Testis (tissue), 3 donors: ENCODE data around the gene FBXO46. TPM values are rescaled to one million over a fixed set of nuclear protein-coding genes. Genes with fewer than 3 reads are reported as not detected.

Experiments used
- DNase-seq: peaks from one replicate; pipeline ENCODE4 v3.0.0-alpha.2; 2019
- H3K27ac ChIP-seq, 2 donors: fragments of 200-600 bp; sonication (generic); one replicate each; pipeline ENCODE4 v1.5.1; 2019
- H3K27me3 ChIP-seq: fragments of 200-600 bp; sonication (generic); one replicate; pipeline ENCODE4 v1.5.1; 2019
- H3K36me3 ChIP-seq: fragments of 200-600 bp; sonication (generic); one replicate; pipeline ENCODE4 v1.5.1; 2017; ENCODE audit warnings: low read depth; ENCODE audit errors: missing control alignments
- H3K4me1 ChIP-seq: fragments of 200-600 bp; sonication (generic); one replicate; pipeline ENCODE4 v1.5.1; 2019
- H3K4me3 ChIP-seq, 2 donors: fragments of 200-600 bp; sonication (generic); one replicate each; pipeline ENCODE4 v1.5.1; 2017 to 2019
- H3K9me3 ChIP-seq: fragments of 200-600 bp; sonication (generic); one replicate; pipeline ENCODE4 v1.5.1; 2017
- POLR2A ChIP-seq: fragments of 450-650 bp; IDR thresholded peaks from one replicate; pipeline ENCODE4 v1.6.1; 2017; ENCODE audit warnings: antibody characterized with exemption, mild to moderate bottlenecking, moderate library complexity
- WGBS, 2 donors: methylation state at CpG; one replicate each; pipeline ENCODE4 v1.1.5; 2018; 5-methylcytosine and 5-hydroxymethylcytosine counted together
- intact Hi-C: fragments of 100-400 bp; cut with DNase I; formaldehyde crosslinking; loops from one replicate; pipeline ENCODE4 v1.15.1; 2023; ENCODE audit warnings: low total_unique reads
- polyA plus RNA-seq: library from polyadenylated mRNA; stranded (reverse); fragments of 350-450 nt; fragmentation: Illumina TruSeq; extraction: RNeasy Lipid Tissue Mini Kit (QIAGEN cat#74804); gene quantifications from one replicate; pipeline ENCODE4 v1.2.3, GENCODE V29; 2014; ENCODE audit warnings: low read depth, low replicate concordance; ENCODE audit not compliant: insufficient read depth
- total RNA-seq, 2 donors: library from RNA; depleted of rRNA; stranded (reverse); fragments of >200 nt; gene quantifications; one replicate each; pipeline ENCODE4 v1.2.3, GENCODE V29; 2016
- TF ChIP-seq, protein P1 (sequence below), 3 experiments: fragments of 450-650 bp in 2 of 3; fragments of 200-600 bp in 1 of 3; sonication (generic) in 1 of 3; IDR thresholded peaks; one replicate each; pipeline ENCODE4 v1.5.1; 2016 to 2019; ENCODE audit warnings: antibody characterized with exemption in 3 of 3, mild to moderate bottlenecking in 2 of 3, moderate library complexity in 1 of 3

The FBXO46 gene
- total and polyA plus RNA-seq, 3 donors from 2014 or later, result 20.1 to 24.2 (median 22.4) TPM

DNA sequence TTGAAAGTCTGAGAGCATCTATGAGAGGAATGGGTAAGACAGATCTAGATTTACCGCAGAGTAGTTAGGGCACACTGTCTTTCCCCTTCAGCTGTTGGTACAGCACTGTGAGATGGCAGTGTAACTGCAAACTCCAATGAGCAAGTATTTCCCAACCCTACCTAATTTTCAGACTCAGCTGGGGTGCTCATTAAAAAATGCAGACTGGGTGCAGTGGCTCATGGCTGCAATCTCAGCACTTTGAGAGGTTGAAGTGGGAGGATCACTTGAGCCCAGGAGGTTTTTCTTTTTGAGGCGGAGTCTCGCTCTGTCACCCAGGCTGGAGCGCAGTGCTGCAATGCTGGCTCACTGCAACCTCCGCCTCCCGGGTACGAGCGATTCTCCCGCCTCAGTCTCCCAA lies 25.6 kb downstream of the FBXO46 start:
- no peak overlapping the region for H3K27ac ChIP-seq
- H3K9me3 ChIP-seq, result no peaks in the 10 kb centered on the region
- H3K27me3 ChIP-seq, result no peaks in the 10 kb centered on the region
- intact Hi-C loops, result no loop called here
- DNase-seq, result no peak
- 88 to 89% methylated on average over 9 of the region's 9 CpGs for whole genome bisulfite sequencing, 2 donors
- no peaks in the 10 kb centered on the region for H3K36me3 ChIP-seq
- no peak overlapping the region for H3K4me3 ChIP-seq
- no peak for TF ChIP-seq POLR2A
- TF ChIP-seq, protein P1, sequence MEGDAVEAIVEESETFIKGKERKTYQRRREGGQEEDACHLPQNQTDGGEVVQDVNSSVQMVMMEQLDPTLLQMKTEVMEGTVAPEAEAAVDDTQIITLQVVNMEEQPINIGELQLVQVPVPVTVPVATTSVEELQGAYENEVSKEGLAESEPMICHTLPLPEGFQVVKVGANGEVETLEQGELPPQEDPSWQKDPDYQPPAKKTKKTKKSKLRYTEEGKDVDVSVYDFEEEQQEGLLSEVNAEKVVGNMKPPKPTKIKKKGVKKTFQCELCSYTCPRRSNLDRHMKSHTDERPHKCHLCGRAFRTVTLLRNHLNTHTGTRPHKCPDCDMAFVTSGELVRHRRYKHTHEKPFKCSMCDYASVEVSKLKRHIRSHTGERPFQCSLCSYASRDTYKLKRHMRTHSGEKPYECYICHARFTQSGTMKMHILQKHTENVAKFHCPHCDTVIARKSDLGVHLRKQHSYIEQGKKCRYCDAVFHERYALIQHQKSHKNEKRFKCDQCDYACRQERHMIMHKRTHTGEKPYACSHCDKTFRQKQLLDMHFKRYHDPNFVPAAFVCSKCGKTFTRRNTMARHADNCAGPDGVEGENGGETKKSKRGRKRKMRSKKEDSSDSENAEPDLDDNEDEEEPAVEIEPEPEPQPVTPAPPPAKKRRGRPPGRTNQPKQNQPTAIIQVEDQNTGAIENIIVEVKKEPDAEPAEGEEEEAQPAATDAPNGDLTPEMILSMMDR (IDR thresholded peaks at IDR 0.05), result no peak
- H3K4me1 ChIP-seq, result no peaks in the 10 kb centered on the region

GRCh38 chr19:45701676-45702075 lies 29.0 kb downstream of the FBXO46 start:
- H3K27ac ChIP-seq, result no peak overlapping the region
- H3K9me3 ChIP-seq, result no peaks in the 10 kb centered on the region
- intact Hi-C loops, result no loop called here
- H3K36me3 ChIP-seq, result no peaks in the 10 kb centered on the region
- no peaks in the 10 kb centered on the region for H3K4me1 ChIP-seq
- WGBS, 2 donors, result 83 to 87% methylated on average over 7 of the region's 7 CpGs
- TF ChIP-seq, protein P1 (IDR thresholded peaks at IDR 0.05), result no peak
- TF ChIP-seq POLR2A, result no peak
- H3K4me3 ChIP-seq, result no peak overlapping the region
- DNase-seq, result no peak
- no peaks in the 10 kb centered on the region for H3K27me3 ChIP-seq

DNA sequence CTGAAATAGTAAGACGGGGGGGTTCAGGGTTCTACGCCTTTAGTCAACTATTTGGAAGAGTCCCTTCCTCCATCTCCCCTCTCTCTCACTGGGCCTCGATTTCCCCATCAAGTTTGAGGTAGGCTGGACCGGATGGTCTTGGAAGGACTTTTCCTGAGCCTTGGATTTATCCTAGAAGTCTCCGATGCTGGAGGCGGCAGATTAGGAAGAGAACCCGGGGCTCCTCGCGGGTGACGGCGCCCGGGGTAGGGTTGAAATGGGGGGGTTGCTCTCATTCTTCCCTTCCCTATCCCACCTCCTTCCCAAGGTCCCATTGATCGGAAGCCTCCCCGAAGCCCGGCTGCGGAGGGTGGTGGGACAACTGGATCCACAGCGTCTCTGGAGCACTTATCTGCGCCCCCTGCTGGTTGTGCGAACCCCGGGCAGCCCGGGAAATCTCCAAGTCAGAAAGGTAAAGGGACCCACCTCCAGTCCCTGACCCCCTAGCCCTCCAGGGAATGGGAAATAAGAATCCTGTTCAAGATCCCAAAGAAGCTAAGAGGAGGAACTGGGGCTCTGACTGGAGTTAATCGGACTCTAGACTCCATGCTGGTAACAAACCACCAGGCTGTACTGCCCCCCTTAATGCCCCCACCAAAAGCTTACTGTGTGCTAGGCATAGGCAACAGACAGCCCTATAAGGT lies 37.4 kb downstream of the FBXO46 start:
- 1 to 2% methylated on average over 19 to 22 of the region's 22 CpGs for whole genome bisulfite sequencing, 2 donors
- H3K4me3 ChIP-seq, result peak overlapping the region; percentile 80 to 83
- peak; percentile 88 for DNase-seq
- intact Hi-C loops, result no loop called here
- no peaks in the 10 kb centered on the region for H3K36me3 ChIP-seq
- H3K4me1 ChIP-seq, result peaks cover 5% of the 10 kb centered on the region
- no peak for TF ChIP-seq POLR2A
- TF ChIP-seq, protein P1 (IDR thresholded peaks at IDR 0.05), result peak; percentile 65 to 78 (median 77)
- H3K27ac ChIP-seq, result peak overlapping the region; percentile 83 to 86
- H3K9me3 ChIP-seq, result no peaks in the 10 kb centered on the region
- H3K27me3 ChIP-seq, result no peaks in the 10 kb centered on the region

GRCh38 chr19:45692187-45693105 lies 38.2 kb downstream of the FBXO46 start, which contains the start of gene QPCTL:
Gene QPCTL (plus strand): TSS chr19:45692666. CDS start chr19:45692704, 38 bp downstream.
- Histone ChIP-seq H3K36me3 (no peaks in the 10 kb centered on the region), H3K9me3 (no peaks in the 10 kb centered on the region), H3K27me3 (no peaks in the 10 kb centered on the region), H3K27ac (peak within 1 kb of the TSS; percentile 83 to 86), H3K4me3 (peak within 1 kb of the TSS; percentile 80 to 83), H3K4me1 (peaks cover 5% of the 10 kb centered on the region)
- DNase-seq, result peak; percentile 98
- 0% methylated on average over 38 to 52 of the region's 70 CpGs for WGBS, 2 donors
- TF ChIP-seq, protein P1 (IDR thresholded peaks at IDR 0.05), result no peak
- no peak for TF ChIP-seq POLR2A
- intact Hi-C loops, result no loop called here
